ENCODE results near the gene ANXA8.
"Not testable (repeated sequence)": the region's sequence is repeated elsewhere in the genome, so short reads cannot be mapped to it uniquely, and the experiment has no call there.

ANXA8 gene, protein sequence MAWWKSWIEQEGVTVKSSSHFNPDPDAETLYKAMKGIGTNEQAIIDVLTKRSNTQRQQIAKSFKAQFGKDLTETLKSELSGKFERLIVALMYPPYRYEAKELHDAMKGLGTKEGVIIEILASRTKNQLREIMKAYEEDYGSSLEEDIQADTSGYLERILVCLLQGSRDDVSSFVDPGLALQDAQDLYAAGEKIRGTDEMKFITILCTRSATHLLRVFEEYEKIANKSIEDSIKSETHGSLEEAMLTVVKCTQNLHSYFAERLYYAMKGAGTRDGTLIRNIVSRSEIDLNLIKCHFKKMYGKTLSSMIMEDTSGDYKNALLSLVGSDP

GRCh38 chr10:47483923-47484322 is at the start of gene ANXA8:
TSS of gene ANXA8 (minus strand) at chr10:47484115. CDS start at chr10:47483933, 182 bp downstream.
- DNase-seq (ENCODE audit: low spot score) = peak; percentile 14

- DNase-seq (ENCODE audit: low spot score) = not testable (repeated sequence)
Measured at GRCh38 chr10:47523475-47523874, 39.6 kb upstream of the ANXA8 start, which contains the start of gene AGAP9. TSS of gene AGAP9 (minus strand) at chr10:47523638. CDS start at chr10:47523526, 112 bp downstream.

- DNase-seq (ENCODE audit: low spot score) = not testable (repeated sequence)
Measured at GRCh38 chr10:47502313-47502712, 18.4 kb upstream of the ANXA8 start.

GRCh38 chr10:47494226-47494625 is 10.3 kb upstream of the ANXA8 start:
- DNase-seq (ENCODE audit: low spot score) = not testable (repeated sequence)

DNA sequence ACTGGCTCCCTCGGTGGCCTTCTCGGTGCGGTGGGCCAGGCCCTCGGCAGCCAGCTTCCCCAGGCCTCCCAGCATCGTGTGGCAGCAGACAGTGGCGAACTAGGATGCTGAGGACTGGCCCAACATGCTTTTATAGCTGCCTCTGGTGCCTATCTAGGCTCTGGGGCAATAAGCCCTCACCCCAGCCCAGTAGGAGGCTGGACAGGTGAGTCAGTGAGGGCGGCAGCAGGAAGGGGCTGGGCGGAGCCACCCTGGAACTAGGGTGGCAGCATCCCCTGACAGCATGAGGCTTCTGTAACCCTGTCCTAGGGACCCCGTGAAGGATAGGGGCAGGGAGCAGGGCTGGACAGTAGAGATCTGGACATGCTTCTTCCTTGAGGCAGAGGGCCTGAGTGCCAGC is 7.7 kb upstream of the ANXA8 start, which contains the start of gene FAM25G:
FAM25G (minus strand) TSS at position 101 of the 400 bp plus-strand sequence; CDS start at position 75, 26 bp downstream.
- not testable (repeated sequence) for DNase-seq (ENCODE audit: low spot score)

- DNase-seq (ENCODE audit: low spot score) = not testable (repeated sequence)
Measured at GRCh38 chr10:47489630-47490029, 5.7 kb upstream of the ANXA8 start.

DNA sequence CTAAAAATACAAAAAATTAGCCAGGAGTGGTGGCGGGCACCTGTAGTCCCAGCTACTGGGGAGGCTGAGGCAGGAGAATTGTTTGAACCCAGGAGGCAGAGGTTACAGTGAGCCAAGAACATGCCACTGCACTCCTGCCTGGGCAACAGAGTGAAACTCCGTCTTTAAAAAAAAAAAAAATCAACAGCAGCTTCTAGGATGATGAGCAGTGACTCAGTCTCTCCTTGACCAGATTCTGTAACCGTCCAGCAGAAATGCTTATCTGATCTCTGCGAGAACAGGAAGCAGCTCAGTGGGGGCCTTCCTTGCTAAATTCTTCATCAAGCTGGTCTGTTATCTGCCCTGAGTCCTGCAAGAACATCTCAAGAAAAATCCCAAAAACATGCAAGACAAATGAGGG is 2.0 kb upstream of the ANXA8 start:
- not testable (repeated sequence) for DNase-seq (ENCODE audit: low spot score)

GRCh38 chr10:47484786-47485185 is 871 bp upstream of the ANXA8 start:
- not testable (repeated sequence) for DNase-seq (ENCODE audit: low spot score)

GRCh38 chr10:47482367-47482766 is 1.5 kb downstream of the ANXA8 start:
- not testable (repeated sequence) for DNase-seq (ENCODE audit: low spot score)

DNA sequence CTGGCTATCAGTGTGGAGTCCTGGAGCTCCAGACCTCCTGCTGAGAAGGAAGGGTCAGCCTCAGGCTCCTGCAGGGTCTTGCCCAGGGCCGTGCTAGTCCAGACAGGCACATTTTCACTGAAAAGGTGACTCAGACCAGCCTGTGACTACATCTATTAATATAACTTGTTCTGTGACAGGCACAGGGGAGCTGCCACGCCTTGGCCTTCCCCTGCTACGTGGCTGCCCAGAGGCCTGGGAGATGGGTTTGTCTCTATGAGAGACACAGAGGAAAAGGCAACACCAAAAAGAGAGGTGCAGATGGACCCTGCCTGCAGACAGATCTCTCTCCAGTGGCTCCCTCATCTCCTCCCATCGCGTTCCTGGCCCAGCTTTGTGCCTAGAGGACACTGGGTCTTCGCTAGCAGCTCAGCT is 2.1 kb downstream of the ANXA8 start:
- DNase-seq (ENCODE audit: low spot score) = peak; percentile 14

DNA sequence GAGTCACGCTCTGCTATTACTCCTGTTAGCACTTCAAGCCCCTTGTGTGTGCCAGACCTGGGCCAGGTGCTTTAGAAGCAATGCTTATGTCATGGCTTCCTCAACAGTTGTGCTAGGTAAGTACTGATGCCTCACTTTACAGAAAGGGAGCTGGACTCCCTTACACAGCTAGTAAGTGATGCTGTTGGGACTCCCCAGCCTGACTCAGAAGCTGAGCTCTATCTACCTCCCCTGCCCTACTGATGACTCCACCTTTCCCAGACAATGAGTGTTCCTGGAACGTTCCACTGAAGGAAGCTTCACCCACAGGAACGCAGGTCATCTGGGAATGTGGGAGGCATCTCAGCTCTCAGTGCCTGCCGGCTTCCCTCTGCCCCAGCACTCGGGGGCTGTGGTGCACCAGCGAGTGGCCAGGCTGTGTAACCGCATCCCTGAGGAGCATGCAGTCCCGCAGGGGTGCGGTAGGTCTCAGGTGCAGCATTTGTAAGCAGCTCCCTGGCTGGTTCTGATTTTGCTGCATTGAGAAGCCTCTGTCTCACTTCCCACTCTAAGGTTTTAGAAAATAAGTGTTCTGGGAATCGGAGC is 2.6 kb downstream of the ANXA8 start:
- not testable (repeated sequence) for DNase-seq (ENCODE audit: low spot score)

- DNase-seq (ENCODE audit: low spot score) = not testable (repeated sequence)
Measured at GRCh38 chr10:47480133-47480532, 3.8 kb downstream of the ANXA8 start.

- not testable (repeated sequence) for DNase-seq (ENCODE audit: low spot score)
Measured at GRCh38 chr10:47478114-47478513, 5.8 kb downstream of the ANXA8 start.

GRCh38 chr10:47477078-47477477 is 6.8 kb downstream of the ANXA8 start:
- not testable (repeated sequence) for DNase-seq (ENCODE audit: low spot score)

- not testable (repeated sequence) for DNase-seq (ENCODE audit: low spot score)
Measured at GRCh38 chr10:47475101-47475500, 8.8 kb downstream of the ANXA8 start.

DNA sequence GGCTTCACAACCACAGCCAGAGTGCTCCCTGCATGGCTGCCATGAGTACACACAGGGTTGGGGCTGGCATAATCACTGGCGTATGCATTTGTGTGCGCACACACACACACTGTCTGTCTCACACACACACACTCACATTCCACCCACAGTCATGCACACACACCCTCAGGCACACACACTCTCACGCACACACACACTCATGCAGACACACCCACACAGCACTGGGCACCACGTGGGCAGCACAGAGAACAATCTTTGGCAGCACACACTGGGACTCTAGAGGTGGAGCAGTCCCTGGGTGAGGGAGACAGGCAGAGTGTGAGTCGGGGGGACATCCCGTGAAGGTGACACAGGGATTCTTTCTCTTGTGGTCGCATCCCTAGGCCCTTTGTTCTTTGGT is 10.4 kb downstream of the ANXA8 start:
- DNase-seq (ENCODE audit: low spot score) = not testable (repeated sequence)

DNA sequence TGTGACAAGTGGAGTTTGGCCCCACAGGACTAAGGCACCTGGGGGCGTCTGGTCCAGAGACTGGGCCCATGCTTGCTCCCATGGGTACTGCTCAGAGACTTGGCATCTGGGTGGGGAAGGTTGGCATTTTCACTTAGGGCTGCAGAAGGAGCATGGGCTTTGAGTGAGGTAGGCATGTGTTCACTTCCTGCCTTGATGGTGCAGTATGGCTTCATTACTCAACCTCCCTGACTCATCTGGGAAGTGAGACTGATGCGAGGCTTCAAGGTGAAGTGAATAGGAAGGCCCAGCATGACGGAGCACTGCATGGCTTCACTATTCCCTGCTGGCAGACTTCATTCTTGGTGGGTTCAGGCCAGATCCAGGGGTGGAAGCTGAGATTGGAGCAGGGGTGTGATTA is 11.3 kb downstream of the ANXA8 start:
- DNase-seq (ENCODE audit: low spot score) = not testable (repeated sequence)

DNA sequence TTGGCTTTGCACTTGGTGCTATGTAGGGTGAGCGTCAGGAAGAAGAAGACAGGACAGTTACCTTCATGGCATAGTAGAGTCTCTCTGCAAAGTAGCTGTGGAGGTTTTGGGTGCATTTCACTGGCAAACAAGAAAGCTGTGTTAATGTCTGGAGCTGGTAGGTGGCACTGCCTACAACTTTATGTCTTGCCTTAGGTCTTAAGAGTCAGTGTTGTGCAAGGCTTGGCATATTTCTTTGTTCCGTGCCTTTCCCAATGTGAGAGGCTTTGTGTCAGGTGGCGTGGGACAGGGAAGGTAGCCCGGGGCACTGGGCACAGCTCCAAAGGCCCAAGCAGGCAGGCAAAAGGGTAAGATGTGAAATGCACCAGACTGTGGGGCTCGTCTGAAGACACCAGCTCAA is 11.8 kb downstream of the ANXA8 start:
- DNase-seq (ENCODE audit: low spot score) = not testable (repeated sequence)

GRCh38 chr10:47468731-47469528 is 15.0 kb downstream of the ANXA8 start:
- DNase-seq (ENCODE audit: low spot score) = not testable (repeated sequence)

- DNase-seq (ENCODE audit: low spot score) = not testable (repeated sequence)
Measured at GRCh38 chr10:47467957-47468356, 16.0 kb downstream of the ANXA8 start.

- DNase-seq (ENCODE audit: low spot score) = not testable (repeated sequence)
Measured at GRCh38 chr10:47467458-47467857, 16.5 kb downstream of the ANXA8 start.

DNA sequence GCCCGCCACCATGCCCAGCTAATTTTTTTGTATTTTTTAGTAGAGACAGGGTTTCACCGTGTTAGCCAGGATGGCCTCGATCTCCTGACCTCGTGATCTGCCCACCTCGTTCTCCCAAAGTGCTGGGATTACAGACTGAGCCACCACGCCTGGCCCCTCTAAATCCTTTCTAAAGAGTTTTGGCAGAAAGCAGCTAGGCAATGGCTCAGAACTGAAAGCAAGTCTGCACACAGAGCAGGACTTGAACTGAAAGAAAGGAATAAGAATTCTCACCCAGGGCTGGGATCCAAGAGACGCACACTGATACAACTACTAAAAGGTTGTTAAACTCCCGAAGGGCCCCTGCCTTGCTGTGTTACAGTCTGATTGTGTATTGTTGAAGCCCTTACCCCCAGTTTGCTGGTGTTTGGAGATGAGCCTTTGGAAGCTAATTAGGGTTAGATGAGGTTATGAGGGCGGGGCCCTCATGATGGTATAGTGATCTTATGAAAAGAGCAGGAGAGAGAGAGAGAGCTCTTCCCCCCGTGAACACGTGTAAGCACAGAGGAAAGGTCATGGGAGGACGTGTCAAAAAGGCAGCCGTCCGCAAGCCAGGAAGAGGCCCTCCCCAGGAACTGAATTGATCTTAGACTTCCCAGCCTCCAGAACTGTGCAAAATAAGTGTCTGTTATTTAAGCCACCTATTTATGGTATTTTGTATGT is 18.5 kb downstream of the ANXA8 start:
- DNase-seq (ENCODE audit: low spot score) = not testable (repeated sequence)

Data from ecto neural progenitor cell (in vitro differentiated cells).